Ovary (tissue), 3 donors: ENCODE results near the gene C6orf132.

Source experiments
- CTCF ChIP-seq, 3 donors: fragments of 450-650 bp in 2 of 3; fragments of 200-600 bp in 1 of 3; IDR thresholded peaks; one replicate each; pipeline versions ENCODE4 v1.5.1 to v1.8.0; 2016 to 2022; ENCODE audit warnings: antibody characterized with exemption in 3 of 3, mild to moderate bottlenecking in 1 of 3
- POLR2A ChIP-seq: fragments of 450-650 bp; IDR thresholded peaks from one replicate; pipeline ENCODE4 v1.6.1; 2017; ENCODE audit warnings: antibody characterized with exemption, mild to moderate bottlenecking, moderate library complexity
- donor health status: DM: no; HTN: no; CAD: no.

- no peak for TF ChIP-seq POLR2A
- no peak for TF ChIP-seq CTCF (IDR thresholded peaks at IDR 0.05)
Observed at GRCh38 chr6:42084889-42085288, 57.5 kb downstream of the C6orf132 start.
